Stomach (tissue), 4 donors: Measurements from ENCODE around the gene C20orf204.

ENCODE experiments used
- CTCF ChIP-seq, 7 experiments: fragments of 450-650 bp in 4 of 7; fragments of 200-600 bp in 3 of 7; sonication (generic) in 3 of 7; IDR thresholded peaks; one replicate each; pipeline ENCODE4 v1.5.1; 2016 to 2019; ENCODE audit warnings: antibody characterized with exemption in 7 of 7, control low read depth in 2 of 7, mild to moderate bottlenecking in 1 of 7
- EP300 ChIP-seq: sonication (generic); formaldehyde crosslinking; IDR thresholded peaks from one replicate; pipeline ENCODE4 v1.6.1; 2017; ENCODE audit warnings: antibody characterized with exemption
- POLR2A ChIP-seq, 4 donors: fragments of 450-650 bp; IDR thresholded peaks; one replicate each; pipeline ENCODE4 v1.6.1; 2016; ENCODE audit warnings: antibody characterized with exemption in 4 of 4, control low read depth in 2 of 4, mild to moderate bottlenecking in 1 of 4, moderate library complexity in 1 of 4

GRCh38 chr20:64065974-64066343 lies 30.0 kb downstream of the C20orf204 start:
- TF ChIP-seq CTCF (IDR thresholded peaks at IDR 0.05) (no peak), EP300 (no peak), POLR2A (IDR thresholded peaks at IDR 0.05) (no peak)
